H9 (cell line): ENCODE data around the gene MMS19. TPM values are rescaled to one million over a fixed set of nuclear protein-coding genes. Genes with fewer than 3 reads are reported as not detected.

ENCODE experiments used
- DNase-seq: peaks from one replicate; pipeline ENCODE4 v3.0.0-alpha.2; 2017
- H2AFZ ChIP-seq: one replicate; pipeline ENCODE4 v1.6.1; 2013; ENCODE audit warnings: mild to moderate bottlenecking, low read length, control low read depth, moderate library complexity
- H2AK5ac ChIP-seq: 2 replicates; pipeline ENCODE4 v1.6.1; 2013; ENCODE audit warnings: low read length, control low read depth, mixed read lengths; ENCODE audit not compliant: insufficient read length
- H2BK120ac ChIP-seq: one replicate; pipeline ENCODE4 v1.6.1; 2013; ENCODE audit warnings: low read depth, mild to moderate bottlenecking, low read length, control low read depth, inconsistent platforms; ENCODE audit not compliant: poor library complexity, severe bottlenecking
- H2BK12ac ChIP-seq: 2 replicates; pipeline ENCODE4 v1.6.1; 2013; ENCODE audit warnings: low read length, control low read depth, mixed read lengths, low read depth; ENCODE audit not compliant: insufficient read length
- H2BK15ac ChIP-seq: 2 replicates; pipeline ENCODE4 v1.6.1; 2013; ENCODE audit warnings: low read depth, low read length, control low read depth
- H2BK20ac ChIP-seq: one replicate; pipeline ENCODE4 v1.6.1; 2013; ENCODE audit warnings: low read depth, mild to moderate bottlenecking, low read length, control low read depth, inconsistent platforms; ENCODE audit not compliant: poor library complexity, severe bottlenecking
- H2BK5ac ChIP-seq: 2 replicates; pipeline ENCODE4 v1.6.1; 2013; ENCODE audit warnings: low read length, control low read depth, mixed read lengths; ENCODE audit not compliant: insufficient read length
- H3K14ac ChIP-seq: 2 replicates; pipeline ENCODE4 v1.6.1; 2013; ENCODE audit warnings: low read length, control low read depth; ENCODE audit not compliant: insufficient read depth
- H3K18ac ChIP-seq: 2 replicates; pipeline ENCODE4 v1.6.1; 2013; ENCODE audit warnings: low read depth, mild to moderate bottlenecking, mixed read lengths, low read length, control low read depth; ENCODE audit not compliant: insufficient read length
- H3K23ac ChIP-seq: 2 replicates; pipeline ENCODE4 v1.6.1; 2013; ENCODE audit warnings: low read length, control low read depth, mixed read lengths, low read depth; ENCODE audit not compliant: insufficient read length
- H3K23me2 ChIP-seq: 2 replicates; pipeline ENCODE4 v1.6.1; 2013; ENCODE audit warnings: low read depth, mild to moderate bottlenecking, mixed read lengths, low read length, control low read depth; ENCODE audit not compliant: insufficient read length, poor library complexity, severe bottlenecking
- H3K27ac ChIP-seq: 2 replicates; pipeline ENCODE4 v1.5.1; 2013; ENCODE audit warnings: low read length, control low read depth, mixed read lengths, low read depth; ENCODE audit not compliant: insufficient read length
- H3K27me3 ChIP-seq: 2 replicates; pipeline ENCODE4 v1.6.1; 2013; ENCODE audit warnings: low read length, control low read depth, inconsistent platforms; ENCODE audit not compliant: insufficient read depth
- H3K4ac ChIP-seq: 2 replicates; pipeline ENCODE4 v1.6.1; 2013; ENCODE audit warnings: low read depth, mild to moderate bottlenecking, control low read depth, inconsistent platforms, low read length, moderate library complexity
- H3K4me1 ChIP-seq: 2 replicates; pipeline ENCODE4 v1.6.1; 2013; ENCODE audit warnings: low read length, control low read depth, inconsistent platforms; ENCODE audit not compliant: insufficient read depth
- H3K4me2 ChIP-seq: 2 replicates; pipeline ENCODE4 v1.6.1; 2013; ENCODE audit warnings: low read length, control low read depth, mixed read lengths; ENCODE audit not compliant: insufficient read length, insufficient read depth
- H3K56ac ChIP-seq: 2 replicates; pipeline ENCODE4 v1.6.1; 2013; ENCODE audit warnings: low read depth, mild to moderate bottlenecking, mixed read lengths, low read length, control low read depth; ENCODE audit not compliant: insufficient read length
- H3K79me1 ChIP-seq: 2 replicates; pipeline ENCODE4 v1.6.1; 2013; ENCODE audit warnings: low read depth, mild to moderate bottlenecking, moderate library complexity, low read length, control low read depth, inconsistent platforms; ENCODE audit not compliant: insufficient read depth, poor library complexity, severe bottlenecking
- H3K79me2 ChIP-seq: 2 replicates; pipeline ENCODE4 v1.6.1; 2013; ENCODE audit warnings: low read length, control low read depth, inconsistent platforms; ENCODE audit not compliant: insufficient read depth
- H3K9ac ChIP-seq: 2 replicates; pipeline ENCODE4 v1.6.1; 2013; ENCODE audit warnings: low read length, control low read depth, mixed read lengths; ENCODE audit not compliant: insufficient read length; ENCODE audit errors: extremely low read depth
- H3K9me3 ChIP-seq: one replicate; pipeline ENCODE4 v1.6.1; 2013; ENCODE audit warnings: low read depth, low read length, inconsistent platforms; ENCODE audit not compliant: control insufficient read depth
- H3T11ph ChIP-seq: one replicate; pipeline ENCODE4 v1.6.1; 2013; ENCODE audit warnings: mild to moderate bottlenecking, low read length, control low read depth, inconsistent platforms
- H4K20me1 ChIP-seq: one replicate; pipeline ENCODE4 v1.6.1; 2013; ENCODE audit not compliant: control insufficient read depth, insufficient read length, insufficient read depth
- H4K5ac ChIP-seq: 2 replicates; pipeline ENCODE4 v1.6.1; 2013; ENCODE audit warnings: low read depth, mild to moderate bottlenecking, mixed read lengths, low read length, control low read depth; ENCODE audit not compliant: insufficient read length
- H4K8ac ChIP-seq: replicated peaks from 2 replicates; pipeline ENCODE4 v1.6.1; 2013; ENCODE audit warnings: low read length, control low read depth, mixed read lengths, low read depth; ENCODE audit not compliant: insufficient read length
- H4K91ac ChIP-seq: 2 replicates; pipeline ENCODE4 v1.6.1; 2013; ENCODE audit warnings: low read depth, mild to moderate bottlenecking, moderate library complexity, mixed read lengths, low read length, control low read depth; ENCODE audit not compliant: insufficient read length
- H3K27ac Mint-ChIP-seq, 3 experiments: 2 replicates in 2 of 3; 3 replicates in 1 of 3; pipeline ENCODE4 v1.8.0; 2020 to 2021; ENCODE audit warnings: mixed read lengths in 3 of 3, mild to moderate bottlenecking in 1 of 3, moderate library complexity in 1 of 3
- H3K27me3 Mint-ChIP-seq: 2 replicates; pipeline ENCODE4 v1.8.0; 2021; ENCODE audit warnings: low read depth, mild to moderate bottlenecking, moderate library complexity, mixed read lengths
- H3K36me3 Mint-ChIP-seq, 3 experiments: 2 replicates in 2 of 3; 3 replicates in 1 of 3; pipeline ENCODE4 v1.8.0; 2020 to 2021; ENCODE audit warnings: low read depth in 3 of 3, mixed read lengths in 3 of 3; ENCODE audit not compliant: insufficient read depth in 1 of 3
- H3K4me1 Mint-ChIP-seq, 2 experiments: 2 replicates each; pipeline ENCODE4 v1.8.0; 2020; ENCODE audit warnings: mixed read lengths in 2 of 2
- H3K4me3 Mint-ChIP-seq, 2 experiments: 2 replicates in 1 of 2; 3 replicates in 1 of 2; pipeline ENCODE4 v1.8.0; 2020 to 2021; ENCODE audit warnings: mild to moderate bottlenecking in 2 of 2, mixed read lengths in 2 of 2, moderate library complexity in 1 of 2
- H3K9me3 Mint-ChIP-seq, 2 experiments: 2 replicates in 1 of 2; 3 replicates in 1 of 2; pipeline ENCODE4 v1.8.0; 2020; ENCODE audit warnings: mild to moderate bottlenecking in 2 of 2, mixed read lengths in 2 of 2, moderate library complexity in 1 of 2
- WGBS: extraction: QIAGEN DNeasy Blood & Tissue Kit; methylation state at CpG from one replicate; pipeline ENCODE4 v1.1.7; 2013; ENCODE audit warnings: missing lambda C conversion rate, low lambda C conversion rate, mixed read lengths; ENCODE audit not compliant: insufficient read length; ENCODE audit errors: extremely low coverage; 5-methylcytosine and 5-hydroxymethylcytosine counted together
- total RNA-seq: library from RNA; stranded (reverse); gene quantifications from 2 replicates; pipeline ENCODE4 v1.2.1, GENCODE V29; 2021
- TF ChIP-seq, protein P1 (sequence below): fragments of 200-600 bp; sonication (generic); conservative IDR thresholded peaks from 3 replicates; pipeline ENCODE4 v1.8.0; 2021; ENCODE audit warnings: antibody characterized with exemption, mild to moderate bottlenecking

Gene MMS19
- total RNA-seq, 1 experiment from 2014 or later = 102 TPM

DNA sequence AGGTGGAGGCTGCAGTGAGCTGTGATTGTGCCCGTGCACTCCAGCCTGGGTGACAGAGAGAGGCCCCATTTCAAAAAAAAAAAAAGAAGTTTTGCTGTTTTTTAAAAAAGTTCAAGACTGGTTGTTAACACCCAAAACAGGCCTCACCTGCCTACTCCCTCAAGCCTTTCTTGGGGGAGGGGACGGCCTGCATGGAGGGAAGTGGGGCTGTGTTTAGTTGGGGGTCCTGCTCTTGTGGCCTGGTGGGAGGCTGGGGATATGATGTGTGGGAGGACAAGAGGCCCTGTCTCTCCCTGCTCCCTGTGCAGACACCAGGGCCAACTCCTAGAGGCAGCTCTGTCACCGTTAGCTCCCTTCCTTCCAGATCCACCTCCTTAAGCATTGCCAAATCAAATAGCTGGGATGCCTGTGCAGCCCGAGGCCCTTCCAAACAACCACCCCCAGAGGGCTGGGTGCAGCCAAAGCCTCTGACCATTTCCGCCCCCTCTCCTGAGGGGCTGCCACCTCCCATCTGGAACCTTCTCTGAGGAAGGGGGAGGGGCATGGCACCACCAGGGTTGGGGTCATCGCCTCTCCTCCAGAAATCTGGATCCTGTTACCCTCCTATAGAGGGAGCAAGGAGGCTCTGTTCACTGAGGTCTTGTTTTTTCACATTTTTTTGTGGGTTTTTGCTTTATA lies 41.4 kb upstream of the MMS19 start:
- Histone ChIP-seq H3K14ac (peak overlapping the region; percentile 71; the same call in 1 of the 2 replicates), H3K9ac (no peak overlapping the region), H3K23ac (no peak overlapping the region), H3K4me2 (no peak overlapping the region), H2BK15ac (no peak overlapping the region), H4K91ac (no peak overlapping the region), H4K20me1 (no peaks in the 10 kb centered on the region), H3K9me3 (no peaks in the 10 kb centered on the region), H3K27ac (no peak overlapping the region), H2AK5ac (no peak overlapping the region), H3K18ac (peak overlapping the region; percentile 35), H2BK12ac (no peak overlapping the region), H2BK5ac (no peak overlapping the region), H3K27me3 (no peaks in the 10 kb centered on the region), H4K8ac (no peak overlapping the region), H2BK20ac (no peak overlapping the region), H3T11ph (no peak overlapping the region), H3K79me1 (no peaks in the 10 kb centered on the region), H3K56ac (no peak overlapping the region), H3K4me1 (no peaks in the 10 kb centered on the region; the same call in 1 of the 2 replicates), H3K79me2 (no peaks in the 10 kb centered on the region; the same call in 1 of the 2 replicates), H2BK120ac (no peak overlapping the region), H2AFZ (no peak overlapping the region), H4K5ac (no peak overlapping the region), H3K4ac (no peak overlapping the region), H3K23me2 (no peaks in the 10 kb centered on the region)
- H3K27ac Mint-ChIP-seq = peak overlapping the region; percentile 52 to 94 (median 80); a peak in 5 of 7 replicates
- peaks cover 37 to 49% of the 10 kb centered on the region in 2 experiments for H3K4me1 Mint-ChIP-seq
- H3K4me3 Mint-ChIP-seq = peak overlapping the region in 1 of 2 experiments; percentile 55; a peak in 1 of 5 replicates
- H3K27me3 Mint-ChIP-seq = no peaks in the 10 kb centered on the region
- H3K36me3 Mint-ChIP-seq = no peaks in the 10 kb centered on the region; a peak in 1 of 7 replicates
- peak; percentile 77 for DNase-seq
- no peaks in the 10 kb centered on the region for H3K9me3 Mint-ChIP-seq
- TF ChIP-seq, protein P1, sequence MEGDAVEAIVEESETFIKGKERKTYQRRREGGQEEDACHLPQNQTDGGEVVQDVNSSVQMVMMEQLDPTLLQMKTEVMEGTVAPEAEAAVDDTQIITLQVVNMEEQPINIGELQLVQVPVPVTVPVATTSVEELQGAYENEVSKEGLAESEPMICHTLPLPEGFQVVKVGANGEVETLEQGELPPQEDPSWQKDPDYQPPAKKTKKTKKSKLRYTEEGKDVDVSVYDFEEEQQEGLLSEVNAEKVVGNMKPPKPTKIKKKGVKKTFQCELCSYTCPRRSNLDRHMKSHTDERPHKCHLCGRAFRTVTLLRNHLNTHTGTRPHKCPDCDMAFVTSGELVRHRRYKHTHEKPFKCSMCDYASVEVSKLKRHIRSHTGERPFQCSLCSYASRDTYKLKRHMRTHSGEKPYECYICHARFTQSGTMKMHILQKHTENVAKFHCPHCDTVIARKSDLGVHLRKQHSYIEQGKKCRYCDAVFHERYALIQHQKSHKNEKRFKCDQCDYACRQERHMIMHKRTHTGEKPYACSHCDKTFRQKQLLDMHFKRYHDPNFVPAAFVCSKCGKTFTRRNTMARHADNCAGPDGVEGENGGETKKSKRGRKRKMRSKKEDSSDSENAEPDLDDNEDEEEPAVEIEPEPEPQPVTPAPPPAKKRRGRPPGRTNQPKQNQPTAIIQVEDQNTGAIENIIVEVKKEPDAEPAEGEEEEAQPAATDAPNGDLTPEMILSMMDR = peak; percentile 53
- WGBS = no CpG with 5 or more reads among the region's 6 CpGs
